HG02938 (cell line): ENCODE measurements around the gene ID2.

Experiments
- ATAC-seq: cut with Tn5 transposase; IDR thresholded peaks from one replicate; pipeline ENCODE4 v1.9.1; 2021; ENCODE audit warnings: mild to moderate bottlenecking, moderate library complexity; ENCODE audit not compliant: unreplicated experiment

Gene ID2

GRCh38 chr2:8682719-8683667, 1.1 kb downstream of the ID2 start:
- ATAC-seq: no peak

- ATAC-seq: no peak
Observed at GRCh38 chr2:8684540-8684877, 2.7 kb downstream of the ID2 start.

- ATAC-seq: no peak
Observed at GRCh38 chr2:8684878-8685696, 3.2 kb downstream of the ID2 start.

- ATAC-seq: no peak
Observed at GRCh38 chr2:8685697-8686358, 4.0 kb downstream of the ID2 start.

GRCh38 chr2:8691859-8692437, 10.1 kb downstream of the ID2 start:
- ATAC-seq: no peak

GRCh38 chr2:8692783-8693156, 10.9 kb downstream of the ID2 start:
- ATAC-seq: no peak

- ATAC-seq: no peak
Observed at GRCh38 chr2:8693157-8693821, 11.4 kb downstream of the ID2 start.

- no peak for ATAC-seq
Observed at GRCh38 chr2:8694737-8695136, 12.9 kb downstream of the ID2 start.

- ATAC-seq: no peak
Observed at GRCh38 chr2:8697190-8697589, 15.3 kb downstream of the ID2 start.

GRCh38 chr2:8699839-8700238, 18.0 kb downstream of the ID2 start:
- ATAC-seq: no peak

GRCh38 chr2:8701681-8702379, 20.0 kb downstream of the ID2 start:
- no peak for ATAC-seq

GRCh38 chr2:8704906-8705305, 23.1 kb downstream of the ID2 start:
- no peak for ATAC-seq

- no peak for ATAC-seq
Observed at GRCh38 chr2:8709611-8710010, 27.8 kb downstream of the ID2 start.

- no peak for ATAC-seq
Observed at GRCh38 chr2:8710951-8711350, 29.1 kb downstream of the ID2 start.

- no peak for ATAC-seq
Observed at GRCh38 chr2:8714283-8714682, 32.4 kb downstream of the ID2 start.

GRCh38 chr2:8714971-8715370, 33.1 kb downstream of the ID2 start:
- no peak for ATAC-seq

- ATAC-seq: no peak
Observed at GRCh38 chr2:8719528-8719927, 37.7 kb downstream of the ID2 start.

GRCh38 chr2:8720741-8721140, 38.9 kb downstream of the ID2 start:
- ATAC-seq: no peak

- no peak for ATAC-seq
Observed at GRCh38 chr2:8721410-8721809, 39.6 kb downstream of the ID2 start.

GRCh38 chr2:8722986-8723385, 41.1 kb downstream of the ID2 start:
- ATAC-seq: no peak
